Aortic smooth muscle cell (primary cell): ENCODE data around the gene ZNF628. TPM values are rescaled to one million over a fixed set of nuclear protein-coding genes. Genes with fewer than 3 reads are reported as not detected.

Source experiments
- total RNA-seq: library from RNA; depleted of rRNA; stranded (reverse); fragments of >200 nt; gene quantifications from 2 replicates; pipeline ENCODE4 v1.2.3, GENCODE V29; 2014

Gene ZNF628
- 0.66 and 0.87 TPM in 2 replicates for total RNA-seq

GRCh38 chr19:55476100-55476775 lies at the start of gene ZNF628:
Gene ZNF628, plus strand, starts transcription at chr19:55476617. Its CDS starts 3,294 bp downstream, at chr19:55479911.

GRCh38 chr19:55443045-55443823 lies 33.2 kb upstream of the ZNF628 start, which contains the start of gene SHISA7:
Gene SHISA7, minus strand, starts transcription at chr19:55443300. Its CDS starts 437 bp downstream, at chr19:55442863.

GRCh38 chr19:55461259-55461973 lies 15.0 kb upstream of the ZNF628 start, which contains the start of gene ISOC2:
Gene ISOC2, minus strand, starts transcription at chr19:55461642. Its CDS starts 5,156 bp downstream, at chr19:55456486.

GRCh38 chr19:55464662-55465054 lies 11.8 kb upstream of the ZNF628 start, which contains the start of gene C19orf85:
Gene C19orf85, minus strand, starts transcription at chr19:55464751. Its CDS starts 197 bp downstream, at chr19:55464554.

GRCh38 chr19:55484593-55485438 lies 8.4 kb downstream of the ZNF628 start, which contains the start of gene NAT14:
Gene NAT14, plus strand, starts transcription at chr19:55485188. Its CDS starts 521 bp downstream, at chr19:55485709.

GRCh38 chr19:55487924-55488687 lies 11.7 kb downstream of the ZNF628 start, which contains the start of gene SSC5D:
Gene SSC5D, plus strand, starts transcription at chr19:55488436. Its CDS starts 154 bp downstream, at chr19:55488590.

Other genes with a start within 250 kb of the ZNF628 start
- gene TMEM86B, start 247.9 kb upstream of the ZNF628 start, total RNA-seq, result 0.81 and 1.5 TPM in 2 replicates
- 27.7 and 30.8 TPM in 2 replicates for gene PPP6R1, start 217.6 kb upstream of the ZNF628 start, total RNA-seq
- gene HSPBP1, start 196.5 kb upstream of the ZNF628 start, total RNA-seq, result 17.0 and 21.7 TPM in 2 replicates
- gene BRSK1, start 192.6 kb upstream of the ZNF628 start, total RNA-seq, result 6.7 and 7.6 TPM in 2 replicates
- not detected in 2 replicates for gene TMEM150B, start 151.3 kb upstream of the ZNF628 start, total RNA-seq
- 4.8 and 6.7 TPM in 2 replicates for gene KMT5C, start 136.7 kb upstream of the ZNF628 start, total RNA-seq
- not detected in 2 replicates for gene COX6B2, start 121.9 kb upstream of the ZNF628 start, total RNA-seq
- gene GARIN5B, start 113.4 kb upstream of the ZNF628 start, total RNA-seq, result not detected in 2 replicates
- gene IL11, start 106.2 kb upstream of the ZNF628 start, total RNA-seq, result 1.1 and 14.9 TPM in 2 replicates
- not detected in 2 replicates for gene TMEM190, start 99.8 kb upstream of the ZNF628 start, total RNA-seq
- 0.12 and 0.26 TPM in 2 replicates for gene TMEM238, start 92.3 kb upstream of the ZNF628 start, total RNA-seq
- 153 and 182 TPM in 2 replicates for gene RPL28, start 90.7 kb upstream of the ZNF628 start, total RNA-seq
- gene UBE2S, start 68.8 kb upstream of the ZNF628 start, total RNA-seq, result 73.4 and 105 TPM in 2 replicates
- gene SHISA7, start 33.3 kb upstream of the ZNF628 start, total RNA-seq, result not detected in 2 replicates
- gene ISOC2, start 15.0 kb upstream of the ZNF628 start, total RNA-seq, result 49.1 and 52.8 TPM in 2 replicates
- gene C19orf85, start 11.9 kb upstream of the ZNF628 start, total RNA-seq, result not detected in 2 replicates
- gene NAT14, start 8.6 kb downstream of the ZNF628 start, total RNA-seq, result 13.7 and 14.4 TPM in 2 replicates
- 12.8 and 30.4 TPM in 2 replicates for gene SSC5D, start 11.8 kb downstream of the ZNF628 start, total RNA-seq
- not detected in 2 replicates for gene SBK2, start 60.5 kb downstream of the ZNF628 start, total RNA-seq
- gene SBK3, start 68.9 kb downstream of the ZNF628 start, total RNA-seq, result 0.19 TPM in 1 of 2 replicates, not detected in the other
- 2.1 and 3.0 TPM in 2 replicates for gene ZNF579, start 104.2 kb downstream of the ZNF628 start, total RNA-seq
- gene FIZ1, start 122.9 kb downstream of the ZNF628 start, total RNA-seq, result 1.9 and 2.1 TPM in 2 replicates
- 10.1 and 11.9 TPM in 2 replicates for gene ZNF524, start 123.7 kb downstream of the ZNF628 start, total RNA-seq
- 0.66 and 1.3 TPM in 2 replicates for gene ZNF865, start 129.0 kb downstream of the ZNF628 start, total RNA-seq
- 3.6 and 3.9 TPM in 2 replicates for gene ZNF784, start 147.9 kb downstream of the ZNF628 start, total RNA-seq
- gene ZNF580, start 164.4 kb downstream of the ZNF628 start, total RNA-seq, result 5.5 and 5.8 TPM in 2 replicates
- 11.4 and 13.4 TPM in 2 replicates for gene ZNF581, start 167.0 kb downstream of the ZNF628 start, total RNA-seq
- gene CCDC106, start 171.6 kb downstream of the ZNF628 start, total RNA-seq, result 8.9 and 9.5 TPM in 2 replicates
- gene U2AF2, start 178.4 kb downstream of the ZNF628 start, total RNA-seq, result 87.6 and 108 TPM in 2 replicates
- gene EPN1, start 198.6 kb downstream of the ZNF628 start, total RNA-seq, result 44.5 and 80.6 TPM in 2 replicates